ENCODE measurements around the gene BMP2K.

GRCh38 chr4:78767350-78767749 is 8.8 kb upstream of the BMP2K start:
- TF ChIP-seq CTCF (IDR thresholded peaks at IDR 0.05; ENCODE audit: poor library complexity), result no peak
- no peak for TF ChIP-seq EZH2 (IDR thresholded peaks at IDR 0.05; ENCODE audit: borderline replicate concordance)
